Measurements from ENCODE around the gene DIMT1.

Gene DIMT1

GRCh38 chr5:62343428-62343827, 60.3 kb downstream of the DIMT1 start:
- no peaks in the 10 kb centered on the region for H3K9me3 ChIP-seq (ENCODE audit: control insufficient read depth, insufficient read depth, low read length)
- peaks cover 3% of the 10 kb centered on the region; the same call in 1 of the 2 replicates for H3K36me3 ChIP-seq (ENCODE audit: insufficient read depth, low read length)
- H3K4me1 ChIP-seq (ENCODE audit: insufficient read depth, low read length), result no peaks in the 10 kb centered on the region
- H3K9ac ChIP-seq (ENCODE audit: low read depth, low read length), result no peak overlapping the region

- Histone ChIP-seq H3K9ac (ENCODE audit: low read depth, low read length) (no peak overlapping the region), H3K9me3 (ENCODE audit: control insufficient read depth, insufficient read depth, low read length) (no peaks in the 10 kb centered on the region), H3K36me3 (ENCODE audit: insufficient read depth, low read length) (no peaks in the 10 kb centered on the region), H3K4me1 (ENCODE audit: insufficient read depth, low read length) (no peaks in the 10 kb centered on the region)
Measured at GRCh38 chr5:62342476-62342837, 61.2 kb downstream of the DIMT1 start.

GRCh38 chr5:62341783-62342475, 61.8 kb downstream of the DIMT1 start:
- no peaks in the 10 kb centered on the region for H3K36me3 ChIP-seq (ENCODE audit: insufficient read depth, low read length)
- no peaks in the 10 kb centered on the region for H3K4me1 ChIP-seq (ENCODE audit: insufficient read depth, low read length)
- no peak overlapping the region for H3K9ac ChIP-seq (ENCODE audit: low read depth, low read length)
- H3K9me3 ChIP-seq (ENCODE audit: control insufficient read depth, insufficient read depth, low read length), result no peaks in the 10 kb centered on the region

- H3K9ac ChIP-seq (ENCODE audit: low read depth, low read length), result no peak overlapping the region
- H3K36me3 ChIP-seq (ENCODE audit: insufficient read depth, low read length), result no peaks in the 10 kb centered on the region
- H3K4me1 ChIP-seq (ENCODE audit: insufficient read depth, low read length), result no peaks in the 10 kb centered on the region
- H3K9me3 ChIP-seq (ENCODE audit: control insufficient read depth, insufficient read depth, low read length), result no peaks in the 10 kb centered on the region
Measured at GRCh38 chr5:62340979-62341378, 62.7 kb downstream of the DIMT1 start.

GRCh38 chr5:62340392-62340791, 63.3 kb downstream of the DIMT1 start:
- no peak overlapping the region for H3K9ac ChIP-seq (ENCODE audit: low read depth, low read length)
- H3K36me3 ChIP-seq (ENCODE audit: insufficient read depth, low read length), result no peaks in the 10 kb centered on the region
- no peaks in the 10 kb centered on the region for H3K9me3 ChIP-seq (ENCODE audit: control insufficient read depth, insufficient read depth, low read length)
- no peaks in the 10 kb centered on the region for H3K4me1 ChIP-seq (ENCODE audit: insufficient read depth, low read length)

Measured in ES-I3 (cell line).